Measurements from ENCODE around the gene INKA2.

INKA2 gene

GRCh38 chr1:111769517-111770146, 30.4 kb upstream of the INKA2 start:
- H3K27me3 ChIP-seq = no peaks in the 10 kb centered on the region
- TF ChIP-seq, protein P1, sequence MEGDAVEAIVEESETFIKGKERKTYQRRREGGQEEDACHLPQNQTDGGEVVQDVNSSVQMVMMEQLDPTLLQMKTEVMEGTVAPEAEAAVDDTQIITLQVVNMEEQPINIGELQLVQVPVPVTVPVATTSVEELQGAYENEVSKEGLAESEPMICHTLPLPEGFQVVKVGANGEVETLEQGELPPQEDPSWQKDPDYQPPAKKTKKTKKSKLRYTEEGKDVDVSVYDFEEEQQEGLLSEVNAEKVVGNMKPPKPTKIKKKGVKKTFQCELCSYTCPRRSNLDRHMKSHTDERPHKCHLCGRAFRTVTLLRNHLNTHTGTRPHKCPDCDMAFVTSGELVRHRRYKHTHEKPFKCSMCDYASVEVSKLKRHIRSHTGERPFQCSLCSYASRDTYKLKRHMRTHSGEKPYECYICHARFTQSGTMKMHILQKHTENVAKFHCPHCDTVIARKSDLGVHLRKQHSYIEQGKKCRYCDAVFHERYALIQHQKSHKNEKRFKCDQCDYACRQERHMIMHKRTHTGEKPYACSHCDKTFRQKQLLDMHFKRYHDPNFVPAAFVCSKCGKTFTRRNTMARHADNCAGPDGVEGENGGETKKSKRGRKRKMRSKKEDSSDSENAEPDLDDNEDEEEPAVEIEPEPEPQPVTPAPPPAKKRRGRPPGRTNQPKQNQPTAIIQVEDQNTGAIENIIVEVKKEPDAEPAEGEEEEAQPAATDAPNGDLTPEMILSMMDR (IDR thresholded peaks at IDR 0.05; ENCODE audit: low read depth, low read length) = peak; percentile 84
- H3K4me1 ChIP-seq = no peaks in the 10 kb centered on the region
- peak; percentile 52 for DNase-seq
- peaks cover 37% of the 10 kb centered on the region for H3K36me3 ChIP-seq
- H3K4me3 ChIP-seq (ENCODE audit: low read depth, low read length) = no peak overlapping the region
- H3K9me3 ChIP-seq = no peaks in the 10 kb centered on the region

- Histone ChIP-seq H3K4me3 (ENCODE audit: low read depth, low read length) (no peak overlapping the region), H3K9me3 (no peaks in the 10 kb centered on the region)
- TF ChIP-seq, protein P1 (IDR thresholded peaks at IDR 0.05; ENCODE audit: low read depth, low read length) = no peak
These were observed 29.4 kb upstream of the INKA2 start for GRCh38 chr1:111768625-111769024.

GRCh38 chr1:111768023-111768422, 28.8 kb upstream of the INKA2 start:
- H3K9me3 ChIP-seq = no peaks in the 10 kb centered on the region
- DNase-seq = no peak
- H3K27me3 ChIP-seq = no peaks in the 10 kb centered on the region
- H3K36me3 ChIP-seq = peaks cover 50% of the 10 kb centered on the region
- H3K4me3 ChIP-seq (ENCODE audit: low read depth, low read length) = no peak overlapping the region
- TF ChIP-seq, protein P1 (IDR thresholded peaks at IDR 0.05; ENCODE audit: low read depth, low read length) = no peak
- no peaks in the 10 kb centered on the region for H3K4me1 ChIP-seq

More at GRCh38 chr1:111768625-111769024, 29.4 kb upstream of the INKA2 start:
- H3K4me1 ChIP-seq = no peaks in the 10 kb centered on the region
- no peak for DNase-seq
- no peaks in the 10 kb centered on the region for H3K27me3 ChIP-seq
- H3K36me3 ChIP-seq = peaks cover 44% of the 10 kb centered on the region

- peaks cover 79% of the 10 kb centered on the region for H3K36me3 ChIP-seq
- DNase-seq = no peak
- no peaks in the 10 kb centered on the region for H3K27me3 ChIP-seq
- H3K4me3 ChIP-seq (ENCODE audit: low read depth, low read length) = no peak overlapping the region
- TF ChIP-seq, protein P1 (IDR thresholded peaks at IDR 0.05; ENCODE audit: low read depth, low read length) = no peak
- H3K9me3 ChIP-seq = no peaks in the 10 kb centered on the region
- no peaks in the 10 kb centered on the region for H3K4me1 ChIP-seq
These were observed 23.1 kb upstream of the INKA2 start for GRCh38 chr1:111762332-111762731.

- no peaks in the 10 kb centered on the region for H3K9me3 ChIP-seq
- H3K36me3 ChIP-seq = peaks cover 75% of the 10 kb centered on the region
- TF ChIP-seq, protein P1 (IDR thresholded peaks at IDR 0.05; ENCODE audit: low read depth, low read length) = no peak
- H3K4me3 ChIP-seq (ENCODE audit: low read depth, low read length) = no peak overlapping the region
- no peak for DNase-seq
- no peaks in the 10 kb centered on the region for H3K4me1 ChIP-seq
- no peaks in the 10 kb centered on the region for H3K27me3 ChIP-seq
These were observed 22.5 kb upstream of the INKA2 start for GRCh38 chr1:111761717-111762116.

- no peak for DNase-seq
- Histone ChIP-seq H3K27me3 (no peaks in the 10 kb centered on the region), H3K4me1 (peaks cover 2% of the 10 kb centered on the region; the same call in 1 of the 2 replicates), H3K4me3 (ENCODE audit: low read depth, low read length) (no peak overlapping the region), H3K36me3 (peaks cover 46% of the 10 kb centered on the region), H3K9me3 (no peaks in the 10 kb centered on the region)
- TF ChIP-seq, protein P1 (IDR thresholded peaks at IDR 0.05; ENCODE audit: low read depth, low read length) = peak; percentile 47
These were observed 19.2 kb upstream of the INKA2 start for GRCh38 chr1:111758373-111758772.

Measured in BE2C (cell line).